T-helper 17 cell (primary cell): ENCODE measurements around the gene BSND. TPM values are rescaled to one million over a fixed set of nuclear protein-coding genes. Genes with fewer than 3 reads are reported as not detected.
A peak's percentile ranks its signal among the peaks of the same experiment; 100 is the strongest.

Experiments
- ATAC-seq: fragments of 150-1000 bp; cut with Tn5 transposase; 2 replicates; pipeline ENCODE4 v1.10.0; 2021; ENCODE audit warnings: mild to moderate bottlenecking, moderate library complexity
- DNase-seq, 3 donors: peaks; one replicate each; pipeline versions ENCODE4 v3.0.0 to v3.0.0-alpha.2; 2020 to 2021
- H3K9me3 ChIP-seq: one replicate; pipeline ENCODE4 v1.7.0; 2013; ENCODE audit warnings: low read length, mild to moderate bottlenecking; ENCODE audit not compliant: control insufficient read depth, poor library complexity, severe bottlenecking
- H3K27ac Mint-ChIP-seq: one replicate; pipeline ENCODE4 v1.8.0; 2022; ENCODE audit warnings: mild to moderate bottlenecking, moderate library complexity, mixed read lengths
- H3K27me3 Mint-ChIP-seq: one replicate; pipeline ENCODE4 v1.8.0; 2022; ENCODE audit warnings: mixed read lengths
- H3K36me3 Mint-ChIP-seq: one replicate; pipeline ENCODE4 v1.8.0; 2022; ENCODE audit warnings: low read depth, mixed read lengths
- H3K4me1 Mint-ChIP-seq: one replicate; pipeline ENCODE4 v1.8.0; 2022; ENCODE audit warnings: mild to moderate bottlenecking, mixed read lengths
- H3K4me3 Mint-ChIP-seq: one replicate; pipeline ENCODE4 v1.8.0; 2022; ENCODE audit warnings: mild to moderate bottlenecking, moderate library complexity, mixed read lengths
- total RNA-seq, 4 donors: library from RNA in 2 of 4; stranded (reverse) in 2 of 4; gene quantifications; one replicate each; pipeline ENCODE4 v1.2.3 and lab custom pipeline; 2022 to 2026

BSND gene
- total RNA-seq, 2 donors from 2014 or later = 0.07 TPM; not detected in 1

DNA sequence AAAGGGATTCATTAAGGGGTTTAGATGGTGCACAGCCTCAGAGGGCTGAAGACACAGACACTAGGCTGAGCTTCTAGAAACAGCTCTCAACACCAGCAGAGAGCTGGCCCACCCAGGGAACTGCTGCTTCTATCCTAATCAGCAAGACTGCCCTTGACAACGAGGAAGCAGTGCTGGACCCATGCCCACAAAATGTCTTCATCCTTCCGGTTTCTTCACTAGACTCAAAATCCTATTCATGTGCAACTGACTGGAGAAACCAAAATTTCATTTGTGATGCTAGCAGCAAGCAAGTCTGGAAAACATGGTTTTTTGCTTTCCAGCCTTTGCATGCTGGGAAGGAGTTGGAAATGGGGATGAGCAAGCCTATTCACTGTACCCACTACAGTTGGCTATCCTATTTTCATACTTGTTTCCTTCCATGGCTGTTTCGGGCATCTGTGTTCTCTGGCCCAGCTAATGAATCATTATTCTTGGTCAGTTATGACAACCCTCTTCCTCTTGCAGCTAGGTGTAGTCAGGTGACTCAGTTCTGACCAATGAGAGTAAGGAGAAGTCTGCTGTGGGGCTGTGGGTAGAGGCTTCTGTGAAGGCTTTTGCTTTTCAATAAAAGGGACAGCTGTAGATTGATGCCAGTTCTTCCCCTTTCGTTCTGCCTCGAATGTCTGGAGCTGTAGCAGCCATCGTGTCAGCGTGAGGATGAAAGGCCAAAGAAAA is 33.0 kb upstream of the BSND start:
- Mint-ChIP-seq H3K36me3 (peaks cover 7% of the 10 kb centered on the region), H3K4me3 (no peak overlapping the region), H3K27ac (no peak overlapping the region), H3K4me1 (peaks cover 8% of the 10 kb centered on the region), H3K27me3 (peaks cover 29% of the 10 kb centered on the region)
- no peak for DNase-seq
- no peaks in the 10 kb centered on the region for H3K9me3 ChIP-seq
- peak; percentile 46 for ATAC-seq

DNA sequence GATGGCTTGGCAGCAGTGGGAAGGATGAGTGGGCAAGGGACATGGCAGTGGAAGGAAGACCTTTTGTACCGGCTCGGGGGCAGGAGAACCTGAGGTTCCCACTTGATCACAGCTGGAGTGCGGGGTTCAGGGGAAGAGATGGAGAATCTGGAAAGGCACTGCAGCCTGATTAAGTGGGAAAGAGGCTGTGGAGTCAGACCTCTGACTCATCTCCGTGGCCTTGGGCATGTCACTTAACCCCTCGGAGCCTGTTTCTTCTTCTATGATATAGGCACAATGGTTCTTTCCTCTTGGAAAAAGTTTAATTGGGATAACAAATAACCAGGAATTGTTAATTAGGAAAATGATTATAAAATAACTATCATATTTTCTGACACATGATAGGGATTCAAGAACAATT is 31.4 kb upstream of the BSND start:
- no peak for DNase-seq
- H3K4me3 Mint-ChIP-seq = no peak overlapping the region
- no peak for ATAC-seq
- no peaks in the 10 kb centered on the region for H3K9me3 ChIP-seq
- H3K27ac Mint-ChIP-seq = no peak overlapping the region
- peaks cover 40% of the 10 kb centered on the region for H3K27me3 Mint-ChIP-seq
- peaks cover 7% of the 10 kb centered on the region for H3K36me3 Mint-ChIP-seq
- H3K4me1 Mint-ChIP-seq = peaks cover 8% of the 10 kb centered on the region

DNA sequence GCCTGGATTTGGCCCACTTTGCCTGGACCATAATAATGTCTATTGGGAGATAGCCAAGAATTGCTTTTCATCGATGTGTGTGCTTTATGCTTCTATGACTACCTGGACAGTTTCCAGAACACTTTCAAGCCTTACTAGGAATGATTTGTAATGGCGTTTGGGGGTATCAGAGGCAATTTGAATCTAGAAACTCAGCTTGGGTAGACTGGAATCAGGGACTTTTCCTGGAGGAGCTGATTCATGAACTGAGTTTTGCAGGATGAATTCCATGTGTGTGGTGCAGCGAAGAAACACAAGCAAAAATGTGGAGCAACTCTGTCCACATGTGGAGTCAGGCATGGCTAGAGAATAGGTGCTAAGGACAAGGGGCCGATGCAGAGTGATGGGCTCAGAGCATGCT is 30.2 kb upstream of the BSND start:
- Mint-ChIP-seq H3K4me1 (peaks cover 8% of the 10 kb centered on the region), H3K36me3 (peaks cover 9% of the 10 kb centered on the region), H3K27me3 (peaks cover 52% of the 10 kb centered on the region), H3K4me3 (no peak overlapping the region), H3K27ac (no peak overlapping the region)
- H3K9me3 ChIP-seq = no peaks in the 10 kb centered on the region
- ATAC-seq = no peak
- no peak for DNase-seq

DNA sequence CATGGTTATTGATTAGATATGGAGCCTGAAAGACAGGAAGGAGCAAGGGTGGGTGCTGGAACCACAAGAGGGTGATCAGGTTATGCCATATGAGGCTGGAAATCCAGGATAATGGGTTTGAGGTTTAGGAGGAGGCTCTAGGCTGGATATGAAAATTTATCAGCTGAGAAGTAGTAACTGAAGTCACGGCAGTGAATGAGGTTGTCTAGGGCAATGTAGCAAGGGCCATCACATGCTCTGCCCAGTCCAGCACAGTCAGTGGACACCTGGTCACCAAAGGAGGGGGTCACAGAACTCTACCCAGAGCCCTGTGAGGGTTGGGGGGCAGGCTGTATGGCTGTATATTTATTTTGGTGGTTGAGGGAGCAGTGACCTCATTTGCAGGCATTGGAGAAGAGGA is 28.9 kb upstream of the BSND start:
- Mint-ChIP-seq H3K27ac (no peak overlapping the region), H3K27me3 (peaks cover 62% of the 10 kb centered on the region)
- H3K9me3 ChIP-seq = no peaks in the 10 kb centered on the region

DNA sequence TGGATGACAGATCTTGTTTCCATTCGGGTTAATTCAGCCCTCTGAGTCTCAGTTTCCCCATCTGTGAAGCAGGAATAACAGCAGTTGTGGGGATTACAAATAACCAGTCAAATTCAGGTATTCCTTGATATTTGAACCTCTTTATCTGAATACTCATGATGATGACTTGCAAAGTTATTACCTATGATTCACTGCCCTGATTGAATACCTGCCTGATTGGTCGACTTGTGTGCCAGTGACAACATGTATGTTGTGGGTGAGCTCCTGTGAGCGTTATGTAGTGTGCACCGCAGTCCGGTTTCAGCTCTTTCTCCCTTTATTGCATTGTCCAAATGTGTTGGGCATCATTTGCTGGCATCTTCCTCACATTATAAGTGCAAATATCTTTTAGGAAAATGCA is 27.8 kb upstream of the BSND start:
- Mint-ChIP-seq H3K36me3 (peaks cover 15% of the 10 kb centered on the region), H3K4me3 (no peak overlapping the region), H3K4me1 (peaks cover 7% of the 10 kb centered on the region), H3K27me3 (peaks cover 70% of the 10 kb centered on the region), H3K27ac (no peak overlapping the region)
- ATAC-seq = no peak
- H3K9me3 ChIP-seq = no peaks in the 10 kb centered on the region
- no peak for DNase-seq

More for the DNA sequence above, 28.9 kb upstream of the BSND start:
- ATAC-seq = no peak
- Mint-ChIP-seq H3K4me1 (peaks cover 8% of the 10 kb centered on the region), H3K36me3 (peaks cover 11% of the 10 kb centered on the region), H3K4me3 (no peak overlapping the region)
- DNase-seq = no peak

DNA sequence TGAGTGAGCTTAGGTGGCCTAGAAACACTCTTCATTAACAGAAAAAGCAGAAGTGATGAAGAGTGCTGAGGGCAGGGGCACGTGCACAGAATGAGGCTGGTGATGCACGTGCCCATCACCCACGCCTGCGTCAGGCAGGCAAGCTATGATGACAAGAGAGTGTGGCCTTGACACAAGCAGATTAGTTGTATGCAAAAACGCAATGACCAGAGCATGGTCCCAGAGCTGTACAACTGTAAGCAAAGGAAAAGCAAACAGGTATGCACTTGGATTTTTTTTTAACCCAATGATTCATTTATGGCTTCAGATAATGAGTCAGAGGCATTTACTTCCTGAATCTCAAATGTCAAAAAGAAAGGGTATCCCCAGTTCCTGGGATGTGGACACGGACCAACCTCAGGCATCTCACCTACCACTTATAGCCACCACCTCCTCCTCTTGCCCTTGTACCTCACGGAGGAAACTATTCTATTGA is 27.4 kb upstream of the BSND start:
- Mint-ChIP-seq H3K36me3 (peaks cover 15% of the 10 kb centered on the region), H3K4me1 (peaks cover 3% of the 10 kb centered on the region), H3K27ac (no peak overlapping the region), H3K4me3 (no peak overlapping the region), H3K27me3 (peaks cover 65% of the 10 kb centered on the region)
- ATAC-seq = no peak
- no peak for DNase-seq
- H3K9me3 ChIP-seq = no peaks in the 10 kb centered on the region

DNA sequence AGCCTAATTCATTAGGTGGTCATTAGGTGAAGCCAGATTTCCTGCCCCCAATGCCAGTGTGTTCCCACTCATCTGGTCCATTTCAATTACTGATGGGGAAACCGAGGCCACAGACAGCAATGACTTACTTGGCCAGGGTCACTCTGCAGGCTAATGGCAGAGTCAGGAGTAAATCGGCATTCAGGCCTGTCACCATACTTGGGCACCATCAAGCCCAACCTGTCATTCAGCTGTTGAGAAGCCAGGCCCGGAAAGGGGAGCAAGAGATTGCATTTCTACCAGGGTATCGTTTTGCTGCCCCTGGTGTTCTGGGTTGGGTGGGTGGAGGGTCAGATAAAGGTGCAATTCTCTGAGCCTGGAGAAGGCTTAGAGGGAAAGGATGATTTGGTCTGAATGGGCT is 26.3 kb upstream of the BSND start:
- Mint-ChIP-seq H3K27me3 (peaks cover 57% of the 10 kb centered on the region), H3K27ac (no peak overlapping the region), H3K36me3 (peaks cover 11% of the 10 kb centered on the region), H3K4me3 (no peak overlapping the region), H3K4me1 (no peaks in the 10 kb centered on the region)
- ATAC-seq (no peak), DNase-seq (no peak)
- no peaks in the 10 kb centered on the region for H3K9me3 ChIP-seq

DNA sequence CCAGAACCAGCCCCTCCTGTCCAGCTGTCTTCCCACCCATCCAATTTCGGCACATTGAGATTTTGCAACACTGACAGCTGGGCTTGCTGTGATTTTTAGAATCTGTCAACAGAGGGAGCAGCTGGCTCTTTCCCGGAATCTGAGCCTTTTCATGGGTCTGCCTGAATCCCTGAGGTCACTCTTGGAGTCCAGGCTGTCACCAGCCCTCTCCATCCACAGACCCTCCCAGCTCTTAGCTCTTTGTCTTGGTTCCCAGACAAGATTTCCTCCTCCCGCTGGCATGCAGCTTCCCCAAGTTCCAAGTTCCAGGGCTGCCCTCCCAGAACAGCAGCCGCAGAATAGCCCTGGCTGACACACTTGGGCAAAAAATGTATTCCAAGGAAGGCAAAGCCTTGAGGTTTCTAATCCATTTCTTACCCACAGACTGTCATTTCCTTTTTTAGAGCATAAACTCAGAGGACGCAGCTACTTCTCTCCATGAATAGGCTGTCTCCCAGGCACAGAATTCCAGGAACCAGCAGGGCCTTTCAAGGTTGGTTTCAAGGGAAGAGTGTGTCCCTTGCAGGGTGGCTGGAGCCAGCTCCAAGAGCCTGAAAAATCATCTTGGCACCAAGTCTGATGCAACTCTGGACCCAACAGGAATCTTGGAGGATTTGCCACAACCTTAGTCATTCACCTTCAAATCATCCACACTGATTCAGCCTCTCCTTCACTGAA is 25.4 kb upstream of the BSND start:
- ATAC-seq (no peak), DNase-seq (no peak)
- no peak overlapping the region for H3K27ac Mint-ChIP-seq
- H3K27me3 Mint-ChIP-seq = peaks cover 64% of the 10 kb centered on the region
- H3K4me1 Mint-ChIP-seq = peaks cover 4% of the 10 kb centered on the region
- H3K9me3 ChIP-seq = no peaks in the 10 kb centered on the region
- H3K36me3 Mint-ChIP-seq = peaks cover 14% of the 10 kb centered on the region
- no peak overlapping the region for H3K4me3 Mint-ChIP-seq

DNA sequence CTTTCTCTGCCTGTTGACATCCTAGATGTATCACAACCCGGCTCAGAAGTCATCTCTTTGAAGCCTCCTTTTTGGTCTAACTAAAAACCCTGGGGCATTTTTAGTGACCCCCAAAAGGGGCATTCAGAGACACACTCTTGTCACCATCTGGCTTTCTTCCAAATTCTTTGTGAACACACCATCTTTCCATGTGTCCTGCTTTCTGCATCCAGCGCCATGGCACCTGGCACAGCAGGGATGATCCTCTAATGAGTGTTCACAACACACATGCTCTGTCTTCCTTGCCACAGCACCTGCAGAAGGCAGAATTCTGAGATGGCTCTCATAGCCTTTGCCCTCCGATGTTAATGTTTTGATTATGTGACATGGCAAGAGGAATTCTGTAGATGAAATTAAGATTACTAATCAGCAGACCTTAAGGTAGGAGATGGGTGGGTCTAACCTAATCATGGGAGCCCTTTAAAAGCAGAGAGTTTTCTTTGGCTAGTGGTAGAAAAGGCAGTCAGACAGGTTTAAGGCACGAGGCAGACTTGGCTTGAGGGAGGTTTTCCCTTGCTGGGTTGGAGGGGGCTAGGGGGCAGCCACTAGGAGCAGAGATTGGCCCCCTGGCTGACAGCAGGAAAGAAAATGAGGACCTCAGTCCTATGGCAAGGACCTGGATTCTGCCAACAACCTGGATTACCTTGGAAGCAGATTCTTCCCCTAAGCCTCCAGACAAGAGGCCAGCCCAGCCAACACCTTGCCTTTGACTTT is 23.2 kb upstream of the BSND start:
- peaks cover 4% of the 10 kb centered on the region for H3K4me1 Mint-ChIP-seq
- H3K27me3 Mint-ChIP-seq = peaks cover 62% of the 10 kb centered on the region
- H3K4me3 Mint-ChIP-seq = no peak overlapping the region
- ATAC-seq (no peak), DNase-seq (no peak)
- H3K27ac Mint-ChIP-seq = no peak overlapping the region
- H3K9me3 ChIP-seq = no peaks in the 10 kb centered on the region
- H3K36me3 Mint-ChIP-seq = peaks cover 11% of the 10 kb centered on the region

DNA sequence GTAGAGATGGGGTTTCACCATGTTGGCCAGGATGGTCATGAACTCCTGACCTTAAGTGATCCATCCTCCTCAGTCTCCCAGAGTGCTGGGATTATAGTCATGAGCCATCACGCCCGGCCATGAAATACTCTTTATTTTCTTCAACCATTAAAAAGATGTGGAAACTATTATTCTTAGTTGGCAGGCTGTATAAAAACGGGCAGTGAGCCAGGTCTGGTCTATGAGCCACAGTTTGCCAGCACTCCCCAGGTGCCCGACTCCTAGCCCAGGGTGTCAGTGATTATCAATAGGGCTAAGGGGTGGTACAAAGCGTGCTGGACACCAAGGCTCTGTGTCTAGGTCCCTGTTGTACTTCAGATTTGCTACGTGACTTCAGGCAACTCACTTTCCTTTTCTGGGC is 22.0 kb upstream of the BSND start:
- ATAC-seq = no peak
- H3K27me3 Mint-ChIP-seq = peaks cover 59% of the 10 kb centered on the region
- H3K27ac Mint-ChIP-seq = no peak overlapping the region

DNA sequence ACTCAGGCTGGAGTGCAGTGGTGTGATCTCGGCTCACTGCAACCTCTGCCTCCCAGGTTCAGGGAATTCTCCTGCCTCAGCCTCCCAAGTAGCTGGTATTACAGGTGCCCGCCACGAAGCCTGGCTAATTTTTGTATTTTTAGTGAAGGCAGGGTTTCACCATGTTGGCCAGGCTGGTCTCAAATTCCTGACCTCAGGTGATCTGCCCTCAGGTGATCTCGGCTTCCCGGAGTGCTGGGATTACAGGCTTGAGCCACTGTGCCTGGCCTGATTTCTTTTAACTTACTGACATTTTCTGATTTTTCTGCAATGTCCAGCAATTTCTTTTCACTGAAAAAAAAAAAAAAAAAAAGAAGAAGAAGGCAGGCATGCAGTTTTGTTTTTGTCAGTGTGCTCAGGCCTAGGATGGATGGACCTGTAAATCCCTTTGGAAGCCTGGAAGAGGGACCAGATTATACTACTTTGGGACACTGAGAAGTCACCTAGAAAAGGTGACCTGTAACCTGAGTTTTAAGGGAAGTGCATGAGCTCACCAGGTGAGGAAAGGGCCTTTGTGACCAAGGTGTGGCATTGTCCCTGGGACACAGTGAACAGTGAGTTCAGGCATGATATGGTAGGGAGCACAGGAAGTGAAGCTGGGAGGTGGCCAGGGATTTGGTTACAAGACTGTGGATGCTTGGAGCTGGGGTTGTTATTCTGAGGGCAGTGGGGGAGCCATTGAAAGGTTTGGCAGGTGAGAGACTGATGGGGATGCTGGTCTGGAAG is 21.0 kb upstream of the BSND start:
- no peaks in the 10 kb centered on the region for H3K9me3 ChIP-seq
- Mint-ChIP-seq H3K27ac (no peak overlapping the region), H3K4me3 (no peak overlapping the region), H3K4me1 (peaks cover 6% of the 10 kb centered on the region), H3K27me3 (peaks cover 61% of the 10 kb centered on the region), H3K36me3 (peaks cover 11% of the 10 kb centered on the region)
- no peak for ATAC-seq
- no peak for DNase-seq

More for the DNA sequence above, 22.0 kb upstream of the BSND start:
- DNase-seq = no peak
- no peaks in the 10 kb centered on the region for H3K9me3 ChIP-seq
- peaks cover 6% of the 10 kb centered on the region for H3K4me1 Mint-ChIP-seq
- H3K36me3 Mint-ChIP-seq = peaks cover 11% of the 10 kb centered on the region
- no peak overlapping the region for H3K4me3 Mint-ChIP-seq

DNA sequence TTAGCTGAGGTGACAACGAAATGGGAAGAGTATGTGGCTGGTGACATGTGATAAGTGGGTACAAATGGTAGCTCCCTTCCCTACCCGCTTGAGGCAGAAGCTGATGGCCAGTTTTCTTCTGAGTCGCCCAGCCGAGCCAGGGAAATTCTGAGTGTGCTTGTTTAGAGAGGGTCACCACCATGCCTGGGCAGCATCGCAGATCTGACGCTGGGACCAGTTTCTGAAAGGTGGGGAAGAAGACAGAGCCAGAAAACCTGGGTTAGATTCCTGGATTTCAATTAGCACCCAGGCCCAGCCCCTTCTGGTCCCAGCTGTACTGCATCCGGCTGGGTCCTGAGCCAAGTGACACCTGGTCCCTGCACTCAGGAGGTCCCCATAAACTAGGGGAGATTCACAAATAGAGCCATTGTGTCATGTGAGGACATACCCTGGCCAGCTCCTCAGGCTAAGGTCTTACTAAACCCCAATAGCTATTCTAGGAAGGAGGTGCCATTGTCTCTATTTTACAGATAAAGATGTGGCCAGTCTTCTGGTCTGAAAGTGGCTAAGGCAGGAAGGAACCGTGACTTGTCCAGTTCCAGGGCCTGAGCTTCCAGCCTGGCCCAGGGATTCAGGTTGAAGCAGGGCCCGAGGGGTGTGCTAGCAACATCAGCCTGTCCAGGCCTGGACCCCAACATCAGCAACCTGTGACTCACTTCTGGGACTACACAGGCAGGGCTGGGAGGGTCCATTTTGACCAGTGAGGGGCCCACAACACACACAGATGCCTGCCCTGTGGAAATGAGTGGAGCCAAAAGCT is 20.0 kb upstream of the BSND start:
- H3K9me3 ChIP-seq = no peaks in the 10 kb centered on the region
- DNase-seq (no peak), ATAC-seq (no peak)
- Mint-ChIP-seq H3K27me3 (peaks cover 55% of the 10 kb centered on the region), H3K4me1 (peaks cover 6% of the 10 kb centered on the region), H3K4me3 (no peak overlapping the region), H3K36me3 (peaks cover 9% of the 10 kb centered on the region), H3K27ac (no peak overlapping the region)
